GM12878 (cell line): ENCODE measurements around the gene COASY. TPM values are rescaled to one million over a fixed set of nuclear protein-coding genes. Genes with fewer than 3 reads are reported as not detected.

ENCODE experiments used
- CREM ChIP-seq: IDR thresholded peaks from 2 replicates; pipeline ENCODE4 v1.6.1; 2014; ENCODE audit warnings: antibody characterized with exemption, low read depth
- EED ChIP-seq: sonication (generic); IDR thresholded peaks from 2 replicates; pipeline ENCODE4 v1.6.1; 2016; ENCODE audit warnings: antibody characterized with exemption, low read depth
- EZH2 ChIP-seq: IDR thresholded peaks from 2 replicates; pipeline ENCODE4 v1.6.1; 2012; ENCODE audit warnings: low read depth, mild to moderate bottlenecking, control low read depth, inconsistent platforms, low read length, borderline replicate concordance; ENCODE audit not compliant: control insufficient read depth
- HDAC6 ChIP-seq: fragments of 200-600 bp; sonication (generic); IDR thresholded peaks from one replicate; pipeline ENCODE4 v1.8.0; 2017; ENCODE audit warnings: antibody characterized with exemption; ENCODE audit not compliant: unreplicated experiment
- KAT2A ChIP-seq: conservative IDR thresholded peaks from 2 replicates; pipeline ENCODE4 v1.6.1; 2011; ENCODE audit warnings: low read depth, low read length; ENCODE audit not compliant: control insufficient read depth
- MXI1 ChIP-seq: fragments of 150-350 bp; IDR thresholded peaks from 2 replicates; pipeline ENCODE4 v1.6.1; 2011; ENCODE audit warnings: low read depth, mild to moderate bottlenecking, inconsistent platforms, low read length, improper control_type of control experiment
- NRF1 ChIP-seq: conservative IDR thresholded peaks from 2 replicates; pipeline ENCODE4 v1.6.1; 2011; ENCODE audit warnings: mild to moderate bottlenecking, low read depth, low read length, improper control_type of control experiment
- SIN3A ChIP-seq: IDR thresholded peaks from 2 replicates; pipeline ENCODE4 v1.6.1; 2012; ENCODE audit warnings: low read depth, low read length, improper control_type of control experiment
- SMARCA5 ChIP-seq: fragments of 450-650 bp; IDR thresholded peaks from 2 replicates; pipeline ENCODE4 v1.6.1; 2017; ENCODE audit warnings: mild to moderate bottlenecking
- SP1 ChIP-seq: IDR thresholded peaks from one replicate; pipeline ENCODE4 v1.6.1; 2011; ENCODE audit warnings: low read depth, low read length
- STAT1 ChIP-seq: fragments of 450-650 bp; conservative IDR thresholded peaks from 2 replicates; pipeline ENCODE4 v1.6.1; 2014; ENCODE audit warnings: antibody characterized with exemption, mild to moderate bottlenecking
- TAF1 ChIP-seq: IDR thresholded peaks from 2 replicates; pipeline ENCODE4 v1.6.1; 2011; ENCODE audit warnings: mild to moderate bottlenecking, low read depth, low read length, borderline replicate concordance
- TCF12 ChIP-seq: IDR thresholded peaks from 2 replicates; pipeline ENCODE4 v1.6.1; 2011; ENCODE audit warnings: low read depth, mild to moderate bottlenecking, low read length
- ZBED1 ChIP-seq: IDR thresholded peaks from 2 replicates; pipeline ENCODE4 v1.6.1; 2016; ENCODE audit warnings: borderline replicate concordance
- ZNF622 ChIP-seq: fragments of 450-650 bp; IDR thresholded peaks from 2 replicates; pipeline ENCODE4 v1.6.1; 2017; ENCODE audit warnings: mild to moderate bottlenecking, inconsistent platforms
- ZNF687 ChIP-seq: fragments of 450-650 bp; IDR thresholded peaks from 2 replicates; pipeline ENCODE4 v1.6.1; 2017; ENCODE audit warnings: mild to moderate bottlenecking, moderate library complexity
- ZZZ3 ChIP-seq: IDR thresholded peaks from 2 replicates; pipeline ENCODE4 v1.6.1; 2011; ENCODE audit warnings: low read depth; ENCODE audit not compliant: control insufficient read depth, insufficient read length
- polyA plus RNA-seq, 11 experiments: library from polyadenylated mRNA; depleted of rRNA in 4 of 11; unstranded in 6 of 11; stranded (reverse) in 5 of 11; fragments of >200 nt; fragmentation: Nextera tagmentation in 4 of 11; fragmentation: Illumina TruSeq in 1 of 11; extraction: Ambion mirVana in 4 of 11; extraction: Trizol in 1 of 11; gene quantifications; 1 replicate in 1 of 11; 2 replicates in 10 of 11; pipeline versions ENCODE4 v1.2.1 to v1.2.3, GENCODE V29; 2011 to 2016; ENCODE audit warnings: inconsistent platforms in 2 of 11, missing spikeins in 2 of 11, low read depth in 1 of 11
- total RNA-seq, 4 experiments: library from RNA; depleted of rRNA in 3 of 4; stranded (reverse); fragments of >200 nt in 3 of 4; fragmentation: Illumina TruSeq in 1 of 4; extraction: Trizol in 1 of 4; gene quantifications; 2 replicates each; pipeline versions ENCODE4 v1.2.1 to v1.2.3, GENCODE V29; 2013 to 2021
- TF ChIP-seq, protein P1 (sequence below): fragments of 450-650 bp; IDR thresholded peaks from 2 replicates; pipeline ENCODE4 v1.6.1; 2016; ENCODE audit warnings: mild to moderate bottlenecking, moderate library complexity, borderline replicate concordance
- TF ChIP-seq, protein P2 (sequence below): IDR thresholded peaks from 2 replicates; pipeline ENCODE4 v1.6.1; 2012; ENCODE audit warnings: mild to moderate bottlenecking, low read depth, low read length

COASY gene
- total and polyA plus RNA-seq, 10 of the 15 experiments (the other 5 are each of a cell fraction or from before 2014, with no cell fraction given) = 18.6 to 93.9 (median 43.2) TPM

- TF ChIP-seq, protein P1, sequence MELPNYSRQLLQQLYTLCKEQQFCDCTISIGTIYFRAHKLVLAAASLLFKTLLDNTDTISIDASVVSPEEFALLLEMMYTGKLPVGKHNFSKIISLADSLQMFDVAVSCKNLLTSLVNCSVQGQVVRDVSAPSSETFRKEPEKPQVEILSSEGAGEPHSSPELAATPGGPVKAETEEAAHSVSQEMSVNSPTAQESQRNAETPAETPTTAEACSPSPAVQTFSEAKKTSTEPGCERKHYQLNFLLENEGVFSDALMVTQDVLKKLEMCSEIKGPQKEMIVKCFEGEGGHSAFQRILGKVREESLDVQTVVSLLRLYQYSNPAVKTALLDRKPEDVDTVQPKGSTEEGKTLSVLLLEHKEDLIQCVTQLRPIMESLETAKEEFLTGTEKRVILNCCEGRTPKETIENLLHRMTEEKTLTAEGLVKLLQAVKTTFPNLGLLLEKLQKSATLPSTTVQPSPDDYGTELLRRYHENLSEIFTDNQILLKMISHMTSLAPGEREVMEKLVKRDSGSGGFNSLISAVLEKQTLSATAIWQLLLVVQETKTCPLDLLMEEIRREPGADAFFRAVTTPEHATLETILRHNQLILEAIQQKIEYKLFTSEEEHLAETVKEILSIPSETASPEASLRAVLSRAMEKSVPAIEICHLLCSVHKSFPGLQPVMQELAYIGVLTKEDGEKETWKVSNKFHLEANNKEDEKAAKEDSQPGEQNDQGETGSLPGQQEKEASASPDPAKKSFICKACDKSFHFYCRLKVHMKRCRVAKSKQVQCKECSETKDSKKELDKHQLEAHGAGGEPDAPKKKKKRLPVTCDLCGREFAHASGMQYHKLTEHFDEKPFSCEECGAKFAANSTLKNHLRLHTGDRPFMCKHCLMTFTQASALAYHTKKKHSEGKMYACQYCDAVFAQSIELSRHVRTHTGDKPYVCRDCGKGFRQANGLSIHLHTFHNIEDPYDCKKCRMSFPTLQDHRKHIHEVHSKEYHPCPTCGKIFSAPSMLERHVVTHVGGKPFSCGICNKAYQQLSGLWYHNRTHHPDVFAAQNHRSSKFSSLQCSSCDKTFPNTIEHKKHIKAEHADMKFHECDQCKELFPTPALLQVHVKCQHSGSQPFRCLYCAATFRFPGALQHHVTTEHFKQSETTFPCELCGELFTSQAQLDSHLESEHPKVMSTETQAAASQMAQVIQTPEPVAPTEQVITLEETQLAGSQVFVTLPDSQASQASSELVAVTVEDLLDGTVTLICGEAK = 0 out of 2 replicates have a peak, but pooled peaks have one; percentile 45
- TF ChIP-seq CREM (0 out of 2 replicates have a peak, but pooled peaks have one; percentile 10), MXI1 (peak; percentile 88), SP1 (peak; percentile 68), TCF12 (0 out of 2 replicates have a peak, but pooled peaks have one; percentile 4), EZH2 (no peak), STAT1 (no peak), SMARCA5 (0 out of 2 replicates have a peak, but pooled peaks have one; percentile 24), ZBED1 (no peak; the same call in 1 of the 2 replicates), SIN3A (peak; percentile 60; the same call in 1 of the 2 replicates), ZNF622 (no peak), TAF1 (no peak; the same call in 1 of the 2 replicates), EED (no peak), KAT2A (no peak), HDAC6 (no peak), ZZZ3 (no peak), NRF1 (peak; percentile 78), ZNF687 (peak; percentile 67)
- TF ChIP-seq, protein P2, sequence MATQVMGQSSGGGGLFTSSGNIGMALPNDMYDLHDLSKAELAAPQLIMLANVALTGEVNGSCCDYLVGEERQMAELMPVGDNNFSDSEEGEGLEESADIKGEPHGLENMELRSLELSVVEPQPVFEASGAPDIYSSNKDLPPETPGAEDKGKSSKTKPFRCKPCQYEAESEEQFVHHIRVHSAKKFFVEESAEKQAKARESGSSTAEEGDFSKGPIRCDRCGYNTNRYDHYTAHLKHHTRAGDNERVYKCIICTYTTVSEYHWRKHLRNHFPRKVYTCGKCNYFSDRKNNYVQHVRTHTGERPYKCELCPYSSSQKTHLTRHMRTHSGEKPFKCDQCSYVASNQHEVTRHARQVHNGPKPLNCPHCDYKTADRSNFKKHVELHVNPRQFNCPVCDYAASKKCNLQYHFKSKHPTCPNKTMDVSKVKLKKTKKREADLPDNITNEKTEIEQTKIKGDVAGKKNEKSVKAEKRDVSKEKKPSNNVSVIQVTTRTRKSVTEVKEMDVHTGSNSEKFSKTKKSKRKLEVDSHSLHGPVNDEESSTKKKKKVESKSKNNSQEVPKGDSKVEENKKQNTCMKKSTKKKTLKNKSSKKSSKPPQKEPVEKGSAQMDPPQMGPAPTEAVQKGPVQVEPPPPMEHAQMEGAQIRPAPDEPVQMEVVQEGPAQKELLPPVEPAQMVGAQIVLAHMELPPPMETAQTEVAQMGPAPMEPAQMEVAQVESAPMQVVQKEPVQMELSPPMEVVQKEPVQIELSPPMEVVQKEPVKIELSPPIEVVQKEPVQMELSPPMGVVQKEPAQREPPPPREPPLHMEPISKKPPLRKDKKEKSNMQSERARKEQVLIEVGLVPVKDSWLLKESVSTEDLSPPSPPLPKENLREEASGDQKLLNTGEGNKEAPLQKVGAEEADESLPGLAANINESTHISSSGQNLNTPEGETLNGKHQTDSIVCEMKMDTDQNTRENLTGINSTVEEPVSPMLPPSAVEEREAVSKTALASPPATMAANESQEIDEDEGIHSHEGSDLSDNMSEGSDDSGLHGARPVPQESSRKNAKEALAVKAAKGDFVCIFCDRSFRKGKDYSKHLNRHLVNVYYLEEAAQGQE = no peak
These were observed 5.1 kb downstream of the COASY start, which contains the start of gene MLX (continued) for GRCh38 chr17:42566883-42567573.
